WTC11 (cell line): ENCODE measurements around the gene NPIPB6. TPM values are rescaled to one million over a fixed set of nuclear protein-coding genes. Genes with fewer than 3 reads are reported as not detected.

Experiments
- ATAC-seq: fragments of 200-7000 bp; cut with Tn5 transposase; 2 replicates; pipeline ENCODE4 v1.10.0; 2021; ENCODE audit warnings: mild to moderate bottlenecking, moderate library complexity
- CTCF ChIA-PET: fragments of 300-600 bp; sonication (Branson Sonifier 250); formaldehyde crosslinking; loops from one replicate; lab custom pipeline; 2021; ENCODE audit warnings: antibody characterized with exemption; lab: Charles Lee
- POLR2A ChIA-PET: fragments of 350-600 bp; sonication (Branson Sonifier 250); formaldehyde crosslinking; loops from one replicate; lab custom pipeline; 2021; ENCODE audit warnings: antibody characterized with exemption; lab: Charles Lee
- DNase-seq: peaks from one replicate; pipeline ENCODE4 v3.0.0; 2021; ENCODE audit warnings: low spot score
- H3K27ac Mint-ChIP-seq: 2 replicates; pipeline ENCODE4 v1.8.0; 2021; ENCODE audit warnings: mixed read lengths
- H3K27me3 Mint-ChIP-seq: 2 replicates; pipeline ENCODE4 v1.8.0; 2021; ENCODE audit warnings: low read depth, mild to moderate bottlenecking, moderate library complexity, mixed read lengths
- H3K36me3 Mint-ChIP-seq: 2 replicates; pipeline ENCODE4 v1.8.0; 2021; ENCODE audit warnings: mixed read lengths
- H3K4me1 Mint-ChIP-seq: 2 replicates; pipeline ENCODE4 v1.8.0; 2022; ENCODE audit warnings: mixed read lengths
- H3K4me3 Mint-ChIP-seq: 2 replicates; pipeline ENCODE4 v1.8.0; 2021; ENCODE audit warnings: mild to moderate bottlenecking, moderate library complexity, mixed read lengths
- H3K9me3 Mint-ChIP-seq: 2 replicates; pipeline ENCODE4 v1.8.0; 2021; ENCODE audit warnings: mixed read lengths
- AR ChIP-seq: fragments of 250-450 bp; sonication (Bioruptor Pico); IDR thresholded peaks from 2 replicates; pipeline ENCODE4 v1.9.0; 2021; ENCODE audit warnings: mild to moderate bottlenecking
- CREM ChIP-seq: sonication (generic); formaldehyde crosslinking; IDR thresholded peaks from 2 replicates; pipeline ENCODE4 v1.8.1; 2022; ENCODE audit warnings: mild to moderate bottlenecking, missing genetic modification reagents, moderate library complexity
- ESRRA ChIP-seq: sonication (generic); formaldehyde crosslinking; IDR thresholded peaks from 2 replicates; pipeline ENCODE4 v1.8.1; 2022; ENCODE audit warnings: mild to moderate bottlenecking, missing genetic modification reagents, borderline replicate concordance
- ETV6 ChIP-seq: sonication (generic); formaldehyde crosslinking; IDR thresholded peaks from 2 replicates; pipeline ENCODE4 v1.8.1; 2022; ENCODE audit warnings: mild to moderate bottlenecking, missing genetic modification reagents
- MYBL2 ChIP-seq: sonication (generic); formaldehyde crosslinking; IDR thresholded peaks from 2 replicates; pipeline ENCODE4 v1.8.1; 2023; ENCODE audit warnings: mild to moderate bottlenecking, moderate library complexity, missing genetic modification reagents
- NFE2L1 ChIP-seq: sonication (generic); formaldehyde crosslinking; IDR thresholded peaks from 2 replicates; pipeline ENCODE4 v1.8.1; 2023; ENCODE audit warnings: missing genetic modification reagents
- NR1H2 ChIP-seq: sonication (generic); formaldehyde crosslinking; IDR thresholded peaks from 2 replicates; pipeline ENCODE4 v1.9.0; 2021; ENCODE audit warnings: mild to moderate bottlenecking, moderate library complexity, missing genetic modification reagents
- NR3C1 ChIP-seq: sonication (generic); formaldehyde crosslinking; conservative IDR thresholded peaks from 2 replicates; pipeline ENCODE4 v1.8.1; 2023; ENCODE audit warnings: low read depth, mild to moderate bottlenecking, missing genetic modification reagents
- total RNA-seq: library from RNA; stranded (reverse); gene quantifications from 3 replicates; pipeline ENCODE4 v1.2.3, GENCODE V29; 2021
- TF ChIP-seq, protein P1 (sequence below): sonication (generic); formaldehyde crosslinking; IDR thresholded peaks from 2 replicates; pipeline ENCODE4 v1.8.1; 2023; ENCODE audit warnings: mild to moderate bottlenecking, missing genetic modification reagents, moderate library complexity
- TF ChIP-seq, protein P2 (sequence below): fragments of 250-450 bp; sonication (Bioruptor Pico); IDR thresholded peaks from 2 replicates; pipeline ENCODE4 v1.9.0; 2021; ENCODE audit warnings: mild to moderate bottlenecking
- TF ChIP-seq, protein P3 (sequence below): sonication (generic); formaldehyde crosslinking; IDR thresholded peaks from 2 replicates; pipeline ENCODE4 v1.8.0; 2023; ENCODE audit warnings: missing genetic modification reagents, mild to moderate bottlenecking, borderline replicate concordance
- TF ChIP-seq, protein P4 (sequence below): sonication (generic); formaldehyde crosslinking; IDR thresholded peaks from 2 replicates; pipeline ENCODE4 v1.8.0; 2022; ENCODE audit warnings: mild to moderate bottlenecking, missing genetic modification reagents
- TF ChIP-seq, protein P5 (sequence below): fragments of 250-450 bp; sonication (Bioruptor Pico); IDR thresholded peaks from 2 replicates; pipeline ENCODE4 v1.9.0; 2021; ENCODE audit warnings: moderate library complexity, mild to moderate bottlenecking, inconsistent platforms, borderline replicate concordance

The NPIPB6 gene
- total RNA-seq, 1 experiment from 2014 or later = 0.83 TPM

DNA sequence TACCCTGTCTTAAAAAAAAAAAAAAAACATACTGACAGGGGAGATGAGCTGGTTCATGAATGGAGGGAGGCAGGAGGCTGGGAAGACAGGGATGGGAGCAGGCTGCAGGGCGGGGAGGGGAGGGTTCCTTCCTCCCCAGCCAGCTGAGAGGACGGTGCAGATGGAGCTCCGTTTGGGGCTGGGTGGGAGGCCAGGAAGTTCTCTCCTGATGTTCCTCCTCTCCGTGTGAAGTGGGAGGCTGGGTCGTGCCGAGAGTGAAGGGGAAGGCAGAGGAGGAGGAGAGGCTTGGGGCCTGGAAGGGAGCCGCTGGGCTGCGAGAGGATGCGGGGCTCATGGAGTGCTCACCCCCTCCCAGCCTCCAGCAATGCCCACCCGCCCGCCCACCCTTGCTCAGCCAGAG is 49.7 kb downstream of the NPIPB6 start:
- DNase-seq (no peak), ATAC-seq (no peak)
- POLR2A ChIA-PET = no interaction called here
- Mint-ChIP-seq H3K4me1 (no peaks in the 10 kb centered on the region), H3K9me3 (no peaks in the 10 kb centered on the region; the same call in 1 of the 2 replicates), H3K27ac (no peak overlapping the region), H3K36me3 (peaks cover 24% of the 10 kb centered on the region), H3K27me3 (no peaks in the 10 kb centered on the region), H3K4me3 (no peak overlapping the region)
- TF ChIP-seq, protein P1, sequence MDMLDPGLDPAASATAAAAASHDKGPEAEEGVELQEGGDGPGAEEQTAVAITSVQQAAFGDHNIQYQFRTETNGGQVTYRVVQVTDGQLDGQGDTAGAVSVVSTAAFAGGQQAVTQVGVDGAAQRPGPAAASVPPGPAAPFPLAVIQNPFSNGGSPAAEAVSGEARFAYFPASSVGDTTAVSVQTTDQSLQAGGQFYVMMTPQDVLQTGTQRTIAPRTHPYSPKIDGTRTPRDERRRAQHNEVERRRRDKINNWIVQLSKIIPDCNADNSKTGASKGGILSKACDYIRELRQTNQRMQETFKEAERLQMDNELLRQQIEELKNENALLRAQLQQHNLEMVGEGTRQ (CRISPR knock-in tag) = no peak
- TF ChIP-seq NR3C1 (CRISPR knock-in tag) (no peak), NR1H2 (CRISPR knock-in tag) (no peak), MYBL2 (CRISPR knock-in tag) (no peak), ETV6 (CRISPR knock-in tag) (no peak)
- TF ChIP-seq, protein P2, sequence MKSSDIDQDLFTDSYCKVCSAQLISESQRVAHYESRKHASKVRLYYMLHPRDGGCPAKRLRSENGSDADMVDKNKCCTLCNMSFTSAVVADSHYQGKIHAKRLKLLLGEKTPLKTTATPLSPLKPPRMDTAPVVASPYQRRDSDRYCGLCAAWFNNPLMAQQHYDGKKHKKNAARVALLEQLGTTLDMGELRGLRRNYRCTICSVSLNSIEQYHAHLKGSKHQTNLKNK (CRISPR knock-in tag) = no peak
- CTCF ChIA-PET = interaction anchor here (1.0 to 4.4 kb wide), 5 partner anchors 8 to 32 kb away, joined by 3 to 18 read pairs (median 7); no protein-coding TSS in a partner anchor

GRCh38 chr16:28312327-28312726 is 51.0 kb downstream of the NPIPB6 start:
- POLR2A ChIA-PET = no interaction called here
- Mint-ChIP-seq H3K4me1 (no peaks in the 10 kb centered on the region), H3K27me3 (no peaks in the 10 kb centered on the region), H3K36me3 (peaks cover 21% of the 10 kb centered on the region), H3K27ac (peak overlapping the region; percentile 82), H3K9me3 (no peaks in the 10 kb centered on the region; the same call in 1 of the 2 replicates), H3K4me3 (no peak overlapping the region)
- CTCF ChIA-PET = interaction anchor here (0.5 to 4.4 kb wide), 3 partner anchors 9 to 33 kb away, joined by 3 to 18 read pairs (median 9); no protein-coding TSS in a partner anchor
- no peak for ATAC-seq
- no peak for DNase-seq
- TF ChIP-seq, protein P3, sequence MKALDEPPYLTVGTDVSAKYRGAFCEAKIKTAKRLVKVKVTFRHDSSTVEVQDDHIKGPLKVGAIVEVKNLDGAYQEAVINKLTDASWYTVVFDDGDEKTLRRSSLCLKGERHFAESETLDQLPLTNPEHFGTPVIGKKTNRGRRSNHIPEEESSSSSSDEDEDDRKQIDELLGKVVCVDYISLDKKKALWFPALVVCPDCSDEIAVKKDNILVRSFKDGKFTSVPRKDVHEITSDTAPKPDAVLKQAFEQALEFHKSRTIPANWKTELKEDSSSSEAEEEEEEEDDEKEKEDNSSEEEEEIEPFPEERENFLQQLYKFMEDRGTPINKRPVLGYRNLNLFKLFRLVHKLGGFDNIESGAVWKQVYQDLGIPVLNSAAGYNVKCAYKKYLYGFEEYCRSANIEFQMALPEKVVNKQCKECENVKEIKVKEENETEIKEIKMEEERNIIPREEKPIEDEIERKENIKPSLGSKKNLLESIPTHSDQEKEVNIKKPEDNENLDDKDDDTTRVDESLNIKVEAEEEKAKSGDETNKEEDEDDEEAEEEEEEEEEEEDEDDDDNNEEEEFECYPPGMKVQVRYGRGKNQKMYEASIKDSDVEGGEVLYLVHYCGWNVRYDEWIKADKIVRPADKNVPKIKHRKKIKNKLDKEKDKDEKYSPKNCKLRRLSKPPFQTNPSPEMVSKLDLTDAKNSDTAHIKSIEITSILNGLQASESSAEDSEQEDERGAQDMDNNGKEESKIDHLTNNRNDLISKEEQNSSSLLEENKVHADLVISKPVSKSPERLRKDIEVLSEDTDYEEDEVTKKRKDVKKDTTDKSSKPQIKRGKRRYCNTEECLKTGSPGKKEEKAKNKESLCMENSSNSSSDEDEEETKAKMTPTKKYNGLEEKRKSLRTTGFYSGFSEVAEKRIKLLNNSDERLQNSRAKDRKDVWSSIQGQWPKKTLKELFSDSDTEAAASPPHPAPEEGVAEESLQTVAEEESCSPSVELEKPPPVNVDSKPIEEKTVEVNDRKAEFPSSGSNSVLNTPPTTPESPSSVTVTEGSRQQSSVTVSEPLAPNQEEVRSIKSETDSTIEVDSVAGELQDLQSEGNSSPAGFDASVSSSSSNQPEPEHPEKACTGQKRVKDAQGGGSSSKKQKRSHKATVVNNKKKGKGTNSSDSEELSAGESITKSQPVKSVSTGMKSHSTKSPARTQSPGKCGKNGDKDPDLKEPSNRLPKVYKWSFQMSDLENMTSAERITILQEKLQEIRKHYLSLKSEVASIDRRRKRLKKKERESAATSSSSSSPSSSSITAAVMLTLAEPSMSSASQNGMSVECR (CRISPR knock-in tag) = no peak
- TF ChIP-seq, protein P4, sequence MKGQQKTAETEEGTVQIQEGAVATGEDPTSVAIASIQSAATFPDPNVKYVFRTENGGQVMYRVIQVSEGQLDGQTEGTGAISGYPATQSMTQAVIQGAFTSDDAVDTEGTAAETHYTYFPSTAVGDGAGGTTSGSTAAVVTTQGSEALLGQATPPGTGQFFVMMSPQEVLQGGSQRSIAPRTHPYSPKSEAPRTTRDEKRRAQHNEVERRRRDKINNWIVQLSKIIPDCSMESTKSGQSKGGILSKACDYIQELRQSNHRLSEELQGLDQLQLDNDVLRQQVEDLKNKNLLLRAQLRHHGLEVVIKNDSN = no peak
- TF ChIP-seq NFE2L1 (CRISPR knock-in tag) (no peak), CREM (CRISPR knock-in tag) (no peak)

DNA sequence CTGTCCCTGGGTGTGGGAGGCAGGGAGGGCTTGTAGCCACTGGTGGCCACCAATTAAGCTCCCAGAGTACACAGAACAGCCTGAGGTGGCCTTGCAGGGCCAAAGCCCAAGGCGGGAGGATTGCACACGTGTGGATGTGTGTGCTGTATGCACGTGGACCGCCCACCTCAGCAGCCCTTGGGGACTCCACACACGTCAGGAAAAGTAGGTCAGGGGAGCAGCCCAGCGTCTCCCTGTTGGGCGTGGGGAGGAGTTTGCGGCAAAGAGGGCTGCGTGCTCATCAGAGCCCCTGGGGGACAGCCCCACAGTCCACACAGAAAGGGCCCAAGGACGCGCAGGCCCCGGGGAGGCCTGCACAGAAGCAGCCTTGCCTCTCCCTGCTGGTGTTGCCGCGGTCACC is 51.4 kb downstream of the NPIPB6 start:
- POLR2A ChIA-PET = no interaction called here
- H3K9me3 Mint-ChIP-seq = no peaks in the 10 kb centered on the region; the same call in 1 of the 2 replicates
- TF ChIP-seq, protein P5, sequence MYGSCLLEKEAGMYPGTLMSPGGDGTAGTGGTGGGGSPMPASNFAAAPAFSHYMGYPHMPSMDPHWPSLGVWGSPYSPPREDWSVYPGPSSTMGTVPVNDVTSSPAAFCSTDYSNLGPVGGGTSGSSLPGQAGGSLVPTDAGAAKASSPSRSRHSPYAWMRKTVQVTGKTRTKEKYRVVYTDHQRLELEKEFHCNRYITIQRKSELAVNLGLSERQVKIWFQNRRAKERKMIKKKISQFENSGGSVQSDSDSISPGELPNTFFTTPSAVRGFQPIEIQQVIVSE = no peak
- no peak for TF ChIP-seq ESRRA (CRISPR knock-in tag)
- TF ChIP-seq ETV6 (CRISPR knock-in tag) = no peak
- no peak for TF ChIP-seq AR (CRISPR knock-in tag)
- no peak for TF ChIP-seq CREM (CRISPR knock-in tag)
- TF ChIP-seq, all 79 proteins: peak for 0
- ATAC-seq = no peak
- Mint-ChIP-seq H3K27ac (no peak overlapping the region), H3K27me3 (no peaks in the 10 kb centered on the region), H3K4me3 (no peak overlapping the region), H3K4me1 (no peaks in the 10 kb centered on the region), H3K36me3 (peaks cover 24% of the 10 kb centered on the region)
- no peak for DNase-seq
- CTCF ChIA-PET = interaction anchor here (4.4 kb wide), 1 partner anchor 10 kb away, joined by 18 read pairs; no protein-coding TSS in a partner anchor
